ENCODE data around the gene ATF4. TPM values are rescaled to one million over a fixed set of nuclear protein-coding genes. Genes with fewer than 3 reads are reported as not detected.

The ATF4 gene
- total RNA-seq, 2 experiments from 2014 or later, result 518 to 536 TPM

DNA sequence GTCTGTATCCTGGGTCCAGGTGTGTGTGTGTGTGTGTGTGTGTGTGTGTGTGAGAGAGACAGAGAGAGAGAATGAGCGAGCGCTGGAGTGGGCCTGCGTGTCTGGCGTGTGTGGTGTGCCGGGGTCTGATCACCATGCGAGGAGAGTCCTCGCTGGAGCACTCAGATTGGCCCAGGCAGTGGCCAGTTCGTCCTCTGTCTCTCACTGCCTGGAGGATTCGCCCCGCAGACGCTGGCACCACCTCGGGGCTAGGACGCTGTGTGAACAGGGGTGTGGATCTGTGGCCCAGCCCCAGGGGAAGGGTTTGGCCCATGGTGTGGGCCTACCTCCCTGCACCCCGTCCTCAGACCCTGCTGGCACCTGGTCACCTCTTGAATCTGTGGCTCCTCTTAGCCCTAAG is 38.6 kb downstream of the ATF4 start:
- POLR2A ChIA-PET, result no interaction called here
- no peak for TF ChIP-seq CTCF (IDR thresholded peaks at IDR 0.05)
- DNase-seq (no peak), ATAC-seq (no peak)
- no peak overlapping the region for H3K27ac Mint-ChIP-seq
- H3K27me3 Mint-ChIP-seq, result peaks cover 28% of the 10 kb centered on the region
- intact Hi-C loops (cut with micrococcal nuclease), result no loop called here
- CTCF ChIA-PET, result interaction anchor here (1.2 to 3.9 kb wide), 2 partner anchors 24 to 30 kb away, joined by 3 to 18 read pairs; no protein-coding TSS in a partner anchor
- no peaks in the 10 kb centered on the region for H3K9me3 Mint-ChIP-seq
- H3K4me3 Mint-ChIP-seq, result no peak overlapping the region
- H3K4me1 Mint-ChIP-seq (ENCODE audit: low read depth), result peaks cover 2% of the 10 kb centered on the region
- no peaks in the 10 kb centered on the region for H3K36me3 Mint-ChIP-seq (ENCODE audit: low read depth)

DNA sequence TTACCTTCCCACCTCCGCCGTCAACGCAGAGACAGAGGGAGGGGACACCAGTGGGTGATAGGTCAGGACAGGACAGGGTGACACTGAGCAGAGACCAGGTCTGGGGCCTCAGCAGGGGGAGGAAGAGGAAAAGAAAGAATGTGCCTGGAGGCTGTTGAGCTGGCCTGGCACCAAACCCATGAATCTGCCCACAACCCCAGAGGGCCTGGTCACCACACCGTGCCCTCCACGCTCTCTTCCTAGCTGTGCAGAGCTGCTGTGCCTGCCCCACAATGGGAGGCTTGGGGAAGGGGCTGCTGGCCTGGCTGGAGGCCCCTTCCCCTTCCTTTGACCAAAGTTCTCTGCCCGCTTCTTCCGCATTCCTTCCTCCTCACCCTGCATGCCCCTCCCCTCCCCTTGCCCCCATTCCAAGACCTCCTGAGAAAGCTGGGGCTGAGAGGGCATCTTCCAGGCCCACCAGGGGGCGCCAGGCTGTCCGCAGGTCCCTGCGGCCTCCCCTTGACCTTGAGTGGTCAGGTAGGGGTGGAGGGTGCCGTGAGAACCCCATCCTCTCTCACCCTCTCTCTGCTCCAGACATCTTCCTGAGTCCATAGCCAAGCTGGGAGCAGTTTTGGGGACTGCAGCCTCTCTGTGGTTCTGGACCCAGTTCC is 39.2 kb downstream of the ATF4 start:
- peaks cover 2% of the 10 kb centered on the region for H3K4me1 Mint-ChIP-seq (ENCODE audit: low read depth)
- intact Hi-C loops (cut with micrococcal nuclease), result no loop called here
- H3K36me3 Mint-ChIP-seq (ENCODE audit: low read depth), result no peaks in the 10 kb centered on the region
- peak; percentile 57 for TF ChIP-seq CTCF (IDR thresholded peaks at IDR 0.05)
- CTCF ChIA-PET, result interaction anchor here (1.0 to 3.9 kb wide), 6 partner anchors 9 to 54 kb away, joined by 3 to 18 read pairs (median 4); partner anchors contain the start of gene CACNA1I
- ATAC-seq (peak; percentile 26), DNase-seq (peak; percentile 30)
- H3K9me3 Mint-ChIP-seq, result no peaks in the 10 kb centered on the region
- POLR2A ChIA-PET, result no interaction called here
- no peak overlapping the region for H3K27ac Mint-ChIP-seq
- peaks cover 26% of the 10 kb centered on the region for H3K27me3 Mint-ChIP-seq
- no peak overlapping the region for H3K4me3 Mint-ChIP-seq

- Mint-ChIP-seq H3K9me3 (no peaks in the 10 kb centered on the region), H3K4me3 (no peak overlapping the region), H3K27me3 (peaks cover 26% of the 10 kb centered on the region), H3K4me1 (ENCODE audit: low read depth) (peaks cover 2% of the 10 kb centered on the region), H3K27ac (no peak overlapping the region), H3K36me3 (ENCODE audit: low read depth) (no peaks in the 10 kb centered on the region)
- ATAC-seq, result no peak
- POLR2A ChIA-PET, result no interaction called here
- CTCF ChIA-PET, result interaction anchor here (1.0 to 1.4 kb wide), 4 partner anchors 10 to 53 kb away, joined by 3 to 5 read pairs (median 4); partner anchors contain the start of gene CACNA1I
- TF ChIP-seq CTCF (IDR thresholded peaks at IDR 0.05), result peak; percentile 31
- DNase-seq, result no peak
- intact Hi-C loops (cut with micrococcal nuclease), result no loop called here
Observed at GRCh38 chr22:39560127-39560526, 39.8 kb downstream of the ATF4 start.

DNA sequence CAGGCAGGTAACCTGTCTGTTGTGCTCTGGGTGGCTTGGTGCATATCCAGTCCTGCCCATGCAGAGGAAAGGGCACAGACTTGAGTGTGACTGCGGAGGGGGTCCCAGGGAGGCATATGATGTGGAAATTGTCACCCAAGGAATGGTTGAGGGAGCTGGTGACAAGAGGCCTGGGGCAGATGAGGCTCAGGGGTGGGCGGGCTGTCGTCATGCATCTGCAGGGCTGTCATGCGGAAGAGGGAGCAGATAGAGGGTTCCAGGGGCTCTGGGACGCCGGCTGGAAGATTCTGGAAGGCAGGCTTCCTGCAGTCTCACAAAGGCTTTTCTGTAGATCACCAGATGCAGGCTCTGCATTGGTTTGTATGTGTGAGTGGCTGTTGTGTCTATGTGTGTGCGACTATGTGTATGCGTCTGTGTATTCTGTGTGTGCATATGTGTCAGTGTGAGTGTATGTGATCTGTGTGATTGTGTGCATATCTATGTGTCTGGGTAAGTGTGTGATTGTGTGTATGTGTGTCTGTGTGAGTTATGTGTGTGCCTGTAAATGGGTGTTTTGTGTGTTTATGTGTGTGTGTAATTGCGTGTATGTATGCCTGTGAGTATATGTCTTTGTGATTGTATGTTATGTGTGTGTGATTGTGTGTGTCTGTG is 42.6 kb downstream of the ATF4 start:
- peaks cover 13% of the 10 kb centered on the region for H3K4me1 Mint-ChIP-seq (ENCODE audit: low read depth)
- no peak overlapping the region for H3K27ac Mint-ChIP-seq
- DNase-seq, result no peak
- ATAC-seq, result no peak
- peaks cover 11% of the 10 kb centered on the region for H3K27me3 Mint-ChIP-seq
- H3K9me3 Mint-ChIP-seq, result peaks cover 8% of the 10 kb centered on the region
- no peak overlapping the region for H3K4me3 Mint-ChIP-seq
- ChIA-PET CTCF (interaction anchor here (0.9 to 1.2 kb wide), 3 partner anchors 28 to 461 kb away, joined by 3 to 4 read pairs (median 4); no protein-coding TSS in a partner anchor), POLR2A (interaction anchor here (0.8 kb wide), 1 partner anchor 9 kb away, joined by 3 read pairs; no protein-coding TSS in a partner anchor)
- intact Hi-C loops (cut with micrococcal nuclease), result no loop called here
- H3K36me3 Mint-ChIP-seq (ENCODE audit: low read depth), result no peaks in the 10 kb centered on the region
- TF ChIP-seq CTCF (IDR thresholded peaks at IDR 0.05), result no peak
